K562 (cell line): ENCODE data around the gene YJEFN3. TPM values are rescaled to one million over a fixed set of nuclear protein-coding genes. Genes with fewer than 3 reads are reported as not detected.

Source experiments
- ARID1B ChIP-seq: fragments of 450-650 bp; IDR thresholded peaks from 2 replicates; pipeline ENCODE4 v1.6.1; 2016; ENCODE audit warnings: antibody characterized with exemption, mild to moderate bottlenecking, inconsistent platforms
- CLOCK ChIP-seq: fragments of 250-450 bp; sonication (Bioruptor Pico); IDR thresholded peaks from 2 replicates; pipeline ENCODE4 v1.4.0; 2020; ENCODE audit warnings: mild to moderate bottlenecking, moderate library complexity, borderline replicate concordance
- KHSRP ChIP-seq: fragments of 450-650 bp; IDR thresholded peaks from 2 replicates; pipeline ENCODE4 v1.6.1; 2017
- KLF1 ChIP-seq: fragments of 450-650 bp; IDR thresholded peaks from 2 replicates; pipeline ENCODE4 v1.6.1; 2016; ENCODE audit warnings: missing genetic modification characterization, missing compliant biosample characterization
- POLR3A ChIP-seq: IDR thresholded peaks from 2 replicates; pipeline ENCODE4 v1.6.1; 2011; ENCODE audit warnings: borderline replicate concordance, mild to moderate bottlenecking, moderate library complexity; ENCODE audit not compliant: insufficient read length, insufficient read depth; ENCODE audit errors: extremely low read depth
- TGIF2 ChIP-seq: sonication (generic); formaldehyde crosslinking; IDR thresholded peaks from 2 replicates; pipeline ENCODE4 v1.8.1; 2022; ENCODE audit warnings: mild to moderate bottlenecking, missing genetic modification reagents, moderate library complexity
- TSHZ1 ChIP-seq: fragments of 250-450 bp; sonication (Bioruptor Pico); IDR thresholded peaks from 2 replicates; pipeline ENCODE4 v1.4.0; 2020; ENCODE audit warnings: mild to moderate bottlenecking, moderate library complexity
- ZNF354B ChIP-seq: fragments of 250-450 bp; sonication (Bioruptor Pico); IDR thresholded peaks from 2 replicates; pipeline ENCODE4 v1.4.0; 2020
- ZNF507 ChIP-seq: conservative IDR thresholded peaks from 2 replicates; pipeline ENCODE4 v1.6.1; 2017; ENCODE audit warnings: missing genetic modification characterization, missing compliant biosample characterization
- ZNF76 ChIP-seq: fragments of 250-450 bp; sonication (Bioruptor Pico); IDR thresholded peaks from 2 replicates; pipeline ENCODE4 v1.4.0; 2020; ENCODE audit warnings: mild to moderate bottlenecking, moderate library complexity, borderline replicate concordance
- polyA plus RNA-seq, 8 experiments: library from polyadenylated mRNA; depleted of rRNA in 4 of 8; stranded (reverse) in 5 of 8; unstranded in 3 of 8; fragments of >200 nt; fragmentation: Nextera tagmentation in 2 of 8; fragmentation: Illumina TruSeq in 1 of 8; extraction: Ambion mirVana in 2 of 8; extraction: Trizol in 1 of 8; gene quantifications; 2 replicates each; pipeline versions ENCODE4 v1.2.1 to v1.2.3, GENCODE V29; 2011 to 2014; ENCODE audit warnings: inconsistent platforms in 1 of 8, missing spikeins in 1 of 8
- total RNA-seq, 7 experiments: library from RNA; depleted of rRNA in 6 of 7; stranded (reverse); fragments of >200 nt in 6 of 7; fragmentation: Illumina TruSeq in 2 of 7; extraction: Trizol in 2 of 7; gene quantifications; 2 replicates each; pipeline versions ENCODE4 v1.2.1 to v1.2.3, GENCODE V29; 2011 to 2021; ENCODE audit warnings: low replicate concordance in 1 of 7
- TF ChIP-seq, protein P1 (sequence below): fragments of 250-450 bp; sonication (Bioruptor Pico); IDR thresholded peaks from 2 replicates; pipeline ENCODE4 v1.5.0; 2021; ENCODE audit warnings: mild to moderate bottlenecking, borderline replicate concordance
- TF ChIP-seq, protein P2 (sequence below): sonication (generic); formaldehyde crosslinking; IDR thresholded peaks from 2 replicates; pipeline ENCODE4 v1.8.0; 2022; ENCODE audit warnings: missing genetic modification reagents, mild to moderate bottlenecking, moderate library complexity, borderline replicate concordance
- TF ChIP-seq, protein P3 (sequence below): fragments of 200-800 bp; sonication (Bioruptor generic); IDR thresholded peaks from 2 replicates; pipeline ENCODE4 v1.6.1; 2017; ENCODE audit warnings: missing genetic modification characterization, missing compliant biosample characterization

The YJEFN3 gene
- total and polyA plus RNA-seq, 9 of the 15 experiments (the other 6 are each of a cell fraction or from before 2014, with no cell fraction given), result 0.04 to 5.8 (median 1.3) TPM; not detected in 1

- TF ChIP-seq CLOCK, result no peak
- TF ChIP-seq ARID1B, result no peak
- TF ChIP-seq ZNF507 (tag), result no peak
- TF ChIP-seq POLR3A, result no peak
- TF ChIP-seq KLF1, result no peak; the same call in none of the 2 replicates
- TF ChIP-seq, protein P1, sequence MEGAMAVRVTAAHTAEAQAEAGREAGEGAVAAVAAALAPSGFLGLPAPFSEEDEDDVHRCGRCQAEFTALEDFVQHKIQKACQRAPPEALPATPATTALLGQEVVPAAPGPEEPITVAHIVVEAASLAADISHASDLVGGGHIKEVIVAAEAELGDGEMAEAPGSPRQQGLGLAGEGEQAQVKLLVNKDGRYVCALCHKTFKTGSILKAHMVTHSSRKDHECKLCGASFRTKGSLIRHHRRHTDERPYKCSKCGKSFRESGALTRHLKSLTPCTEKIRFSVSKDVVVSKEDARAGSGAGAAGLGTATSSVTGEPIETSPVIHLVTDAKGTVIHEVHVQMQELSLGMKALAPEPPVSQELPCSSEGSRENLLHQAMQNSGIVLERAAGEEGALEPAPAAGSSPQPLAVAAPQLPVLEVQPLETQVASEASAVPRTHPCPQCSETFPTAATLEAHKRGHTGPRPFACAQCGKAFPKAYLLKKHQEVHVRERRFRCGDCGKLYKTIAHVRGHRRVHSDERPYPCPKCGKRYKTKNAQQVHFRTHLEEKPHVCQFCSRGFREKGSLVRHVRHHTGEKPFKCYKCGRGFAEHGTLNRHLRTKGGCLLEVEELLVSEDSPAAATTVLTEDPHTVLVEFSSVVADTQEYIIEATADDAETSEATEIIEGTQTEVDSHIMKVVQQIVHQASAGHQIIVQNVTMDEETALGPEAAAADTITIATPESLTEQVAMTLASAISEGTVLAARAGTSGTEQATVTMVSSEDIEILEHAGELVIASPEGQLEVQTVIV (CRISPR knock-in tag), result no peak
- no peak for TF ChIP-seq TGIF2 (CRISPR knock-in tag)
- TF ChIP-seq TSHZ1 (CRISPR knock-in tag), result no peak
- TF ChIP-seq, protein P2, sequence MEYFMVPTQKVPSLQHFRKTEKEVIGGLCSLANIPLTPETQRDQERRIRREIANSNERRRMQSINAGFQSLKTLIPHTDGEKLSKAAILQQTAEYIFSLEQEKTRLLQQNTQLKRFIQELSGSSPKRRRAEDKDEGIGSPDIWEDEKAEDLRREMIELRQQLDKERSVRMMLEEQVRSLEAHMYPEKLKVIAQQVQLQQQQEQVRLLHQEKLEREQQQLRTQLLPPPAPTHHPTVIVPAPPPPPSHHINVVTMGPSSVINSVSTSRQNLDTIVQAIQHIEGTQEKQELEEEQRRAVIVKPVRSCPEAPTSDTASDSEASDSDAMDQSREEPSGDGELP, result peak; percentile 32; the same call in 1 of the 2 replicates
- TF ChIP-seq KHSRP, result no peak
- TF ChIP-seq ZNF76 (CRISPR knock-in tag), result peak; percentile 66; the same call in 1 of the 2 replicates
- TF ChIP-seq ZNF354B (CRISPR knock-in tag), result no peak
- TF ChIP-seq, protein P3, sequence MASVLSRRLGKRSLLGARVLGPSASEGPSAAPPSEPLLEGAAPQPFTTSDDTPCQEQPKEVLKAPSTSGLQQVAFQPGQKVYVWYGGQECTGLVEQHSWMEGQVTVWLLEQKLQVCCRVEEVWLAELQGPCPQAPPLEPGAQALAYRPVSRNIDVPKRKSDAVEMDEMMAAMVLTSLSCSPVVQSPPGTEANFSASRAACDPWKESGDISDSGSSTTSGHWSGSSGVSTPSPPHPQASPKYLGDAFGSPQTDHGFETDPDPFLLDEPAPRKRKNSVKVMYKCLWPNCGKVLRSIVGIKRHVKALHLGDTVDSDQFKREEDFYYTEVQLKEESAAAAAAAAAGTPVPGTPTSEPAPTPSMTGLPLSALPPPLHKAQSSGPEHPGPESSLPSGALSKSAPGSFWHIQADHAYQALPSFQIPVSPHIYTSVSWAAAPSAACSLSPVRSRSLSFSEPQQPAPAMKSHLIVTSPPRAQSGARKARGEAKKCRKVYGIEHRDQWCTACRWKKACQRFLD (CRISPR knock-in tag), result no peak
Observed at GRCh38 chr19:19515642-19516519, 12.8 kb upstream of the YJEFN3 start, which contains the start of gene NDUFA13 (continued).
